ENCODE data around the gene LPP.

Gene LPP

GRCh38 chr3:188342991-188343732, 189.2 kb downstream of the LPP start:
- Histone ChIP-seq H2BK5ac (ENCODE audit: low read length) (no peak overlapping the region), H3K27me3 (ENCODE audit: insufficient read depth, low read length, poor library complexity) (no peaks in the 10 kb centered on the region), H3K4ac (ENCODE audit: low read depth, low read length) (no peak overlapping the region), H4K8ac (ENCODE audit: low read depth, low read length) (no peak overlapping the region), H2BK15ac (replicated peaks; ENCODE audit: low read depth) (no peak overlapping the region), H3K4me2 (ENCODE audit: low read length) (no peak overlapping the region), H4K5ac (ENCODE audit: low read length) (no peak overlapping the region), H3K56ac (ENCODE audit: low read length) (no peak overlapping the region), H3K9ac (ENCODE audit: low read length) (no peak overlapping the region), H3K27ac (ENCODE audit: low read depth, low read length) (no peak overlapping the region), H3K18ac (ENCODE audit: low read length) (no peak overlapping the region), H3K79me1 (ENCODE audit: low read length) (no peaks in the 10 kb centered on the region), H2BK120ac (ENCODE audit: low read depth, low read length) (no peak overlapping the region), H3K4me3 (ENCODE audit: low read length) (no peak overlapping the region), H3K4me1 (ENCODE audit: control insufficient read depth, low read depth, low read length) (peaks cover 7% of the 10 kb centered on the region), H3K36me3 (ENCODE audit: control insufficient read depth, insufficient read depth, low read length) (no peaks in the 10 kb centered on the region), H3K23ac (ENCODE audit: low read length) (no peak overlapping the region), H2AK5ac (ENCODE audit: low read length) (no peak overlapping the region), H3K79me2 (ENCODE audit: control insufficient read depth, insufficient read depth, low read length) (no peaks in the 10 kb centered on the region)
- no CpG with 5 or more reads among the region's 9 CpGs for WGBS (ENCODE audit: extremely low coverage, insufficient coverage, low lambda C conversion rate)
- no peak for DNase-seq

DNA sequence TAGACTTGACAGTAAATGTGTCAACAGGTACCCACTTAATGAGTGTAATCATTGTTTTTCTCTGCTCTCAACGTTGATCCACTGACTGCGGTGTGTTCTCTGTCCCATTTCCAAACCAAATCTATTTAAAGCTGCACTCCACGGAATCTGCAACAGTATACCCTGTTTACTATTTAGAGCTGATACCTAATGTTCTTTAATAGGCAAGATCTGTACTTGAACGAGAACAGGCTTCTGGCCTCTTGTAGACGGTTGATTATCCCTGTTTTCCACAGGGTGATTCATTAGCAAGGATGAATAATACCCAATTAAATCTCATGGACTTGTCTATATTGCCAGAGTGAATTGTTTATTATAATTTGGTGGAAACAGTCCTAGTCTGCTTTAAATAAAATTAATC, 189.9 kb downstream of the LPP start:
- Histone ChIP-seq H3K4me2 (ENCODE audit: low read length) (no peak overlapping the region), H2BK120ac (ENCODE audit: low read depth, low read length) (no peak overlapping the region), H3K18ac (ENCODE audit: low read length) (no peak overlapping the region), H3K4me1 (ENCODE audit: control insufficient read depth, low read depth, low read length) (peaks cover 7% of the 10 kb centered on the region), H3K23ac (ENCODE audit: low read length) (no peak overlapping the region), H2BK5ac (ENCODE audit: low read length) (no peak overlapping the region), H3K36me3 (ENCODE audit: control insufficient read depth, insufficient read depth, low read length) (no peaks in the 10 kb centered on the region), H4K8ac (ENCODE audit: low read depth, low read length) (no peak overlapping the region), H3K79me2 (ENCODE audit: control insufficient read depth, insufficient read depth, low read length) (no peaks in the 10 kb centered on the region), H3K27me3 (ENCODE audit: insufficient read depth, low read length, poor library complexity) (no peaks in the 10 kb centered on the region), H3K4ac (ENCODE audit: low read depth, low read length) (no peak overlapping the region), H3K79me1 (ENCODE audit: low read length) (no peaks in the 10 kb centered on the region), H3K9ac (ENCODE audit: low read length) (no peak overlapping the region), H2BK15ac (replicated peaks; ENCODE audit: low read depth) (no peak overlapping the region), H3K4me3 (ENCODE audit: low read length) (no peak overlapping the region), H4K5ac (ENCODE audit: low read length) (no peak overlapping the region), H3K56ac (ENCODE audit: low read length) (no peak overlapping the region), H2AK5ac (ENCODE audit: low read length) (no peak overlapping the region), H3K27ac (ENCODE audit: low read depth, low read length) (no peak overlapping the region)
- no peak for DNase-seq
- no CpG with 5 or more reads among the region's 5 CpGs for WGBS (ENCODE audit: extremely low coverage, insufficient coverage, low lambda C conversion rate)

DNA sequence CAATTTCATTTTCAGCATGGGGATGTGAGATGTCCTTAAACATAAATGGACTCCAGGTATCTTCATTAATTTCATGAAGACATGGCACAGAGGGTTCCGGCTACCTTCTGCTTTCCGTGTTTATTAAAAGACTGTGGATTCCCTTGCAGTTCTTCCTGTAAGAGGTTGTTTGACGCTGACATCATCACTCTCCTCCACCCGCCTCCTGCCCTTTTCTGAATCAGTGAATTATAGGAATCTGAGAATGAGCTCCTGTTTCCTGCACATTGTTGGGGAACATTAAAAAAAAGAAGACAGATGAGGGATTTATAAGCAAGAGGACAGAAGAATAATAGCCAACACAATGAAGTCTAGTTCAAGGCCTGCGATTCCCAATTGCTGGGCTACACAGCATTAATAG, 191.3 kb downstream of the LPP start:
- no CpG with 5 or more reads among the region's 5 CpGs for WGBS (ENCODE audit: extremely low coverage, insufficient coverage, low lambda C conversion rate)
- Histone ChIP-seq H2AK5ac (ENCODE audit: low read length) (no peak overlapping the region), H3K79me1 (ENCODE audit: low read length) (no peaks in the 10 kb centered on the region), H2BK120ac (ENCODE audit: low read depth, low read length) (no peak overlapping the region), H3K9ac (ENCODE audit: low read length) (no peak overlapping the region), H2BK5ac (ENCODE audit: low read length) (no peak overlapping the region), H4K8ac (ENCODE audit: low read depth, low read length) (no peak overlapping the region), H3K36me3 (ENCODE audit: control insufficient read depth, insufficient read depth, low read length) (no peaks in the 10 kb centered on the region), H3K4ac (ENCODE audit: low read depth, low read length) (no peak overlapping the region), H3K4me3 (ENCODE audit: low read length) (no peak overlapping the region), H4K5ac (ENCODE audit: low read length) (no peak overlapping the region), H3K79me2 (ENCODE audit: control insufficient read depth, insufficient read depth, low read length) (no peaks in the 10 kb centered on the region), H3K18ac (ENCODE audit: low read length) (no peak overlapping the region), H3K23ac (ENCODE audit: low read length) (no peak overlapping the region), H3K4me1 (ENCODE audit: control insufficient read depth, low read depth, low read length) (no peaks in the 10 kb centered on the region), H3K4me2 (ENCODE audit: low read length) (no peak overlapping the region), H2BK15ac (replicated peaks; ENCODE audit: low read depth) (no peak overlapping the region), H3K27ac (ENCODE audit: low read depth, low read length) (no peak overlapping the region), H3K27me3 (ENCODE audit: insufficient read depth, low read length, poor library complexity) (no peaks in the 10 kb centered on the region), H3K56ac (ENCODE audit: low read length) (no peak overlapping the region)
- DNase-seq, result no peak

DNA sequence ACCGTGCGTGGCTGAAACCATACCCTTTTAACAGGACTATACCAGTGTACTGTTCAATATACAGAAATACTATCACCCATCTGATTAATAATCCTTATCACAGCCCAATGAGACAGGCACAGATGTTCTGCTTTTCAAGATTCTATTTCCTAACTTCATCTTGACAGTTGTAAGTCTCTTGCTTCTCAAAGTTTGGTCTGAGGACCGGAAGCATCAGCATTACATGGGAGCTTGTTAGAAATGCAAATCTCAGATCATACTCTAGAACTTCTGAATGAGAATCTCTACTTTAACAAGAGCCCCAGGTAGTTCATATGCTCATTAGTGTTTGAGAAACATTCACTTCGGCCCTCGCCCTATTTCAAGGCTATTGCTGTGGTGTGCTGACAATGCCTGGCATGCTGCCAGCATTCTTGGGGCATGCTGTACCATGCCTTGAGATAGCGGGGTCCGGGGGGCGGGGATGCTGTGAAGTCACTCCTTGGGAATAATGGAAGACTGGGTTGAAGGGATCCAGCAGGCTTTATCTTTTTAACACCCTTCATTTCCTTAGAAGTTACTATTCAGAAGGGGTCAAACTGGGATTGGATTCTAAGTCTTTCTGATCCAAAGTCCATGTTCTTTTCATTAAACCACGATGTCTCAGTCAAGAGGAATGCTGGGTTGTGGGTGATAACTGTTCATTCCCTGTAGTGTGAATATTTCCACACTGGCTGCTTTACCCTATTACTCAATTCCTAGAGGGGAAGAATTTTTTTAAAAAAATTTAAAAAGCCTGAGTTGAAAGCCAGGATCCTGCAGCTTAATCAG, 194.7 kb downstream of the LPP start:
- H3K27ac ChIP-seq (ENCODE audit: low read depth, low read length), result no peak overlapping the region
- no peaks in the 10 kb centered on the region for H3K79me2 ChIP-seq (ENCODE audit: control insufficient read depth, insufficient read depth, low read length)
- H3K4me3 ChIP-seq (ENCODE audit: low read length), result no peak overlapping the region
- no peak overlapping the region for H4K5ac ChIP-seq (ENCODE audit: low read length)
- no peaks in the 10 kb centered on the region for H3K36me3 ChIP-seq (ENCODE audit: control insufficient read depth, insufficient read depth, low read length)
- no peak overlapping the region for H4K8ac ChIP-seq (ENCODE audit: low read depth, low read length)
- no peaks in the 10 kb centered on the region for H3K27me3 ChIP-seq (ENCODE audit: insufficient read depth, low read length, poor library complexity)
- H3K56ac ChIP-seq (ENCODE audit: low read length), result no peak overlapping the region
- H3K4me1 ChIP-seq (ENCODE audit: control insufficient read depth, low read depth, low read length), result no peaks in the 10 kb centered on the region
- no peak overlapping the region for H3K4me2 ChIP-seq (ENCODE audit: low read length)
- no peak overlapping the region for H3K4ac ChIP-seq (ENCODE audit: low read depth, low read length)
- H2BK15ac ChIP-seq (replicated peaks; ENCODE audit: low read depth), result no peak overlapping the region
- DNase-seq, result peak; percentile 46
- no peak overlapping the region for H3K18ac ChIP-seq (ENCODE audit: low read length)
- H2BK120ac ChIP-seq (ENCODE audit: low read depth, low read length), result no peak overlapping the region
- WGBS (ENCODE audit: extremely low coverage, insufficient coverage, low lambda C conversion rate), result no CpG with 5 or more reads among the region's 9 CpGs
- H3K79me1 ChIP-seq (ENCODE audit: low read length), result peaks cover 3% of the 10 kb centered on the region
- H2BK5ac ChIP-seq (ENCODE audit: low read length), result no peak overlapping the region
- H3K9ac ChIP-seq (ENCODE audit: low read length), result no peak overlapping the region
- no peak overlapping the region for H2AK5ac ChIP-seq (ENCODE audit: low read length)
- no peak overlapping the region for H3K23ac ChIP-seq (ENCODE audit: low read length)

DNA sequence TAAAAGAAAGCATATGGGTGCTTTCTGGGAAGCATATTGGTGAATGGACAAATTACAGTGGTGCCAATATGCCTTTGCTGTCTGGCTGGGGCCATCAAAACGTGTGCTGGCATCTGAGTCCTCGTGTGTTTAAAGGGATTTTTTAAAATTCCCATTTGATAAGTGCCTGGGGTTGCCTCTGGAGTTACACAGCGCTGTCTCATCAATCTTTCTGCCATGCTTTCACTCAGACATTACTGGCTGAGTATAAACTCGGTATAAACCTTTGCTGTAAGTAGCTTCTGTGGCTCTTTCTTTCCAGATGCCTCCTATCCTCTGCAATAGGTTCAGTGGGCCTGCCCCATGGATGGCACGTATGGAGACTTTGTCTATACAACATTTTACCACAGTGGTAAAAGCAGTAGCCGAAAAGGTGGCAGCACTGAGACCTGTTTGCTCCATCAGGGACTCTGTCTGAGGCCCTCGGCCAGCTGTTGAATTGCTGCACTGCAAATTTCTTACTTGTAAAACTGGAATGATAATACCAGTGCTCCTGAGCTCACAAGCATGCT, 195.5 kb downstream of the LPP start:
- Histone ChIP-seq H3K4me1 (ENCODE audit: control insufficient read depth, low read depth, low read length) (no peaks in the 10 kb centered on the region), H4K8ac (ENCODE audit: low read depth, low read length) (no peak overlapping the region), H3K4ac (ENCODE audit: low read depth, low read length) (no peak overlapping the region), H3K4me2 (ENCODE audit: low read length) (no peak overlapping the region), H3K9ac (ENCODE audit: low read length) (no peak overlapping the region), H3K56ac (ENCODE audit: low read length) (no peak overlapping the region), H2AK5ac (ENCODE audit: low read length) (no peak overlapping the region), H2BK15ac (replicated peaks; ENCODE audit: low read depth) (no peak overlapping the region), H3K23ac (ENCODE audit: low read length) (no peak overlapping the region), H3K27ac (ENCODE audit: low read depth, low read length) (no peak overlapping the region), H2BK120ac (ENCODE audit: low read depth, low read length) (no peak overlapping the region), H3K27me3 (ENCODE audit: insufficient read depth, low read length, poor library complexity) (no peaks in the 10 kb centered on the region), H3K79me1 (ENCODE audit: low read length) (peaks cover 3% of the 10 kb centered on the region), H2BK5ac (ENCODE audit: low read length) (no peak overlapping the region), H3K36me3 (ENCODE audit: control insufficient read depth, insufficient read depth, low read length) (no peaks in the 10 kb centered on the region), H3K4me3 (ENCODE audit: low read length) (no peak overlapping the region), H3K18ac (ENCODE audit: low read length) (no peak overlapping the region), H3K79me2 (ENCODE audit: control insufficient read depth, insufficient read depth, low read length) (no peaks in the 10 kb centered on the region), H4K5ac (ENCODE audit: low read length) (no peak overlapping the region)
- WGBS (ENCODE audit: extremely low coverage, insufficient coverage, low lambda C conversion rate), result no CpG with 5 or more reads among the region's 7 CpGs
- DNase-seq, result peak; percentile 52
